ENCODE results near the gene TMEM165. TPM values are rescaled to one million over a fixed set of nuclear protein-coding genes. Genes with fewer than 3 reads are reported as not detected.

Gene TMEM165
- total RNA-seq, 1 experiment from 2014 or later: 148 TPM

- H4K20me1 ChIP-seq (ENCODE audit: low read length): peaks cover 47% of the 10 kb centered on the region
- peak overlapping the region; percentile 25; the same call in 1 of the 2 replicates for H2AFZ ChIP-seq (ENCODE audit: low read length)
- DNase-seq (peak; percentile 59), ATAC-seq (peak; percentile 14)
- no peaks in the 10 kb centered on the region for H3K27me3 ChIP-seq (ENCODE audit: low read length)
- H3K79me2 ChIP-seq (ENCODE audit: low read length): peaks cover 54% of the 10 kb centered on the region
- H3K9ac ChIP-seq (ENCODE audit: low read length): peak overlapping the region; percentile 88
- peak overlapping the region; percentile 72 for H3K4me3 ChIP-seq (ENCODE audit: low read length)
- peak overlapping the region; percentile 92 for H3K4me2 ChIP-seq (ENCODE audit: low read length)
- BruUV-seq (replicated peaks): no TSS peak
- TF ChIP-seq EZH2 (IDR thresholded peaks at IDR 0.05; ENCODE audit: low read length, unreplicated experiment) (no peak), EZH2phosphoT487 (IDR thresholded peaks at IDR 0.05; ENCODE audit: borderline replicate concordance, low read length) (no peak), CTCF (conservative IDR thresholded peaks at IDR 0.05; ENCODE audit: low read depth, low read length) (no peak)
- intact Hi-C loops (cut with micrococcal nuclease): loop anchor here (1.0 kb wide), 1 partner anchor 151 kb away; no protein-coding TSS in a partner anchor
- H3K9me3 ChIP-seq (ENCODE audit: low read length): no peaks in the 10 kb centered on the region
- POLR2A ChIA-PET (ENCODE audit: unreplicated experiment): interaction anchor here (1.1 kb wide), 1 partner anchor 51 kb away, joined by 4 read pairs; no protein-coding TSS in a partner anchor
- peaks cover 3% of the 10 kb centered on the region for H3F3A ChIP-seq (ENCODE audit: low read length, unreplicated experiment)
- H3K27ac ChIP-seq (ENCODE audit: low read length): peak overlapping the region; percentile 78
- CTCF ChIA-PET: no interaction called here
- H3K36me3 ChIP-seq (ENCODE audit: low read depth, low read length): peaks cover 19% of the 10 kb centered on the region
- no peaks in the 10 kb centered on the region for H3K9me2 ChIP-seq (replicated peaks; ENCODE audit: low read length)
- H3K4me1 ChIP-seq (ENCODE audit: insufficient read depth, low read length): peaks cover 41% of the 10 kb centered on the region
Measured at GRCh38 chr4:55396308-55397125, 760 bp downstream of the TMEM165 start.

GRCh38 chr4:55397126-55397436 lies 1.3 kb downstream of the TMEM165 start:
- peaks cover 49% of the 10 kb centered on the region for H4K20me1 ChIP-seq (ENCODE audit: low read length)
- H3F3A ChIP-seq (ENCODE audit: low read length, unreplicated experiment): peaks cover 3% of the 10 kb centered on the region
- ATAC-seq (no peak), DNase-seq (peak; percentile 31)
- ChIA-PET CTCF (no interaction called here), POLR2A (ENCODE audit: unreplicated experiment) (no interaction called here)
- no peaks in the 10 kb centered on the region for H3K27me3 ChIP-seq (ENCODE audit: low read length)
- BruUV-seq (replicated peaks): TSS peak; percentile 43
- peaks cover 59% of the 10 kb centered on the region for H3K79me2 ChIP-seq (ENCODE audit: low read length)
- no peak overlapping the region for H2AFZ ChIP-seq (ENCODE audit: low read length)
- peak overlapping the region; percentile 88 for H3K9ac ChIP-seq (ENCODE audit: low read length)
- peak overlapping the region; percentile 92 for H3K4me2 ChIP-seq (ENCODE audit: low read length)
- peaks cover 41% of the 10 kb centered on the region for H3K4me1 ChIP-seq (ENCODE audit: insufficient read depth, low read length)
- H3K4me3 ChIP-seq (ENCODE audit: low read length): peak overlapping the region; percentile 72
- peak overlapping the region; percentile 78 for H3K27ac ChIP-seq (ENCODE audit: low read length)
- no peaks in the 10 kb centered on the region for H3K9me3 ChIP-seq (ENCODE audit: low read length)
- H3K36me3 ChIP-seq (ENCODE audit: low read depth, low read length): peaks cover 20% of the 10 kb centered on the region
- TF ChIP-seq EZH2 (IDR thresholded peaks at IDR 0.05; ENCODE audit: low read length, unreplicated experiment): no peak
- no peak for TF ChIP-seq CTCF (conservative IDR thresholded peaks at IDR 0.05; ENCODE audit: low read depth, low read length)
- TF ChIP-seq EZH2phosphoT487 (IDR thresholded peaks at IDR 0.05; ENCODE audit: borderline replicate concordance, low read length): no peak
- intact Hi-C loops (cut with micrococcal nuclease): no loop called here
- H3K9me2 ChIP-seq (replicated peaks; ENCODE audit: low read length): no peaks in the 10 kb centered on the region

All from PC-3 (cell line).